GM12878 (cell line): ENCODE results near the gene TMEM52B. TPM values are rescaled to one million over a fixed set of nuclear protein-coding genes. Genes with fewer than 3 reads are reported as not detected.

Experiments used
- ATAC-seq: fragments of 200-7000 bp; cut with Tn5 transposase; 3 replicates; pipeline ENCODE4 v1.9.1; 2020; ENCODE audit warnings: mild to moderate bottlenecking, moderate library complexity
- BruUV-seq: library from RNA; stranded (reverse); fragments of 400-500 nt; replicated peaks from 2 replicates; lab custom pipeline; 2021; lab: Mats Ljungman, UMichigan
- CTCF ChIA-PET: fragments of 300-600 bp; sonication (Branson Sonifier 250); formaldehyde crosslinking; extraction: SDS; loops from one replicate; lab custom pipeline; 2021; ENCODE audit warnings: inconsistent platforms; lab: Yijun Ruan, JAX
- POLR2A ChIA-PET: fragments of 350-600 bp; formaldehyde crosslinking; extraction: SDS; loops from one replicate; lab custom pipeline; 2021; ENCODE audit warnings: inconsistent platforms; lab: Charles Lee
- RAD21 ChIA-PET: fragments of 300-600 bp; sonication (Branson Sonifier 250); formaldehyde crosslinking; loops from one replicate; lab custom pipeline; 2023; ENCODE audit warnings: antibody characterized with exemption; ENCODE audit not compliant: unreplicated experiment; lab: Charles Lee
- SMC1A ChIA-PET: fragments of 300-600 bp; sonication (Branson Sonifier 250); formaldehyde crosslinking; loops from one replicate; lab custom pipeline; 2023; ENCODE audit not compliant: unreplicated experiment, uncharacterized antibody; lab: Charles Lee
- DNase-seq: peaks from one replicate; pipeline ENCODE4 v3.0.0-alpha.2; 2011; ENCODE audit warnings: low read depth, low spot score
- FAIRE-seq: peaks from 3 replicates; lab custom pipeline; 2011; peaks lifted over from hg19 to GRCh38; lab: Jason Lieb, UNC
- H2AFZ ChIP-seq: 2 replicates; pipeline ENCODE4 v1.6.0; 2011; ENCODE audit warnings: low read depth, low read length, control low read depth; ENCODE audit not compliant: control insufficient read depth
- H3K27ac ChIP-seq: 2 replicates; pipeline ENCODE4 v1.5.1; 2011; ENCODE audit warnings: control low read depth; ENCODE audit not compliant: control insufficient read depth, insufficient read depth
- H3K27me3 ChIP-seq, 2 experiments: replicated peaks in 1 of 2; 2 replicates each; pipeline versions ENCODE4 v1.6.0 to v1.6.1; 2011; ENCODE audit warnings: low read length in 1 of 2; ENCODE audit not compliant: control insufficient read depth in 2 of 2, insufficient read depth in 2 of 2
- H3K36me3 ChIP-seq, 2 experiments: 2 replicates each; pipeline ENCODE4 v1.5.1; 2011; ENCODE audit warnings: low read length in 1 of 2; ENCODE audit not compliant: control insufficient read depth in 2 of 2, insufficient read depth in 2 of 2
- H3K4me1 ChIP-seq: 2 replicates; pipeline ENCODE4 v1.6.1; 2011; ENCODE audit warnings: mild to moderate bottlenecking, low read length, moderate library complexity, mixed read lengths; ENCODE audit not compliant: control insufficient read depth, insufficient read depth
- H3K4me2 ChIP-seq: 2 replicates; pipeline ENCODE4 v1.6.0; 2011; ENCODE audit warnings: control low read depth; ENCODE audit not compliant: control insufficient read depth, insufficient read depth
- H3K4me3 ChIP-seq: fragments of 200-600 bp; sonication (generic); 2 replicates; pipeline ENCODE4 v1.5.1; 2016
- H3K79me2 ChIP-seq: 2 replicates; pipeline ENCODE4 v1.6.0; 2011; ENCODE audit warnings: low read length; ENCODE audit not compliant: control insufficient read depth, insufficient read depth
- H3K9ac ChIP-seq: 2 replicates; pipeline ENCODE4 v1.8.0; 2011; ENCODE audit warnings: low read length, control low read depth, mixed read lengths; ENCODE audit not compliant: control insufficient read depth, insufficient read depth
- H3K9me3 ChIP-seq: replicated peaks from 3 replicates; pipeline ENCODE4 v1.5.1; 2011; ENCODE audit warnings: mild to moderate bottlenecking, low read length; ENCODE audit not compliant: control insufficient read depth, insufficient read depth
- H4K20me1 ChIP-seq: 2 replicates; pipeline ENCODE4 v1.6.0; 2011; ENCODE audit not compliant: control insufficient read depth, insufficient read depth
- ASH2L ChIP-seq: fragments of 300-600, 200-600 bp; sonication (generic); IDR thresholded peaks from 2 replicates; pipeline ENCODE4 v1.6.1; 2017; ENCODE audit warnings: low read depth, mild to moderate bottlenecking, borderline replicate concordance
- BCLAF1 ChIP-seq: fragments of 450-650 bp; IDR thresholded peaks from 2 replicates; pipeline ENCODE4 v1.6.1; 2017; ENCODE audit warnings: antibody characterized with exemption, mild to moderate bottlenecking, moderate library complexity
- CBX3 ChIP-seq: fragments of 200-600 bp; sonication (generic); IDR thresholded peaks from 2 replicates; pipeline ENCODE4 v1.6.1; 2016; ENCODE audit warnings: low read depth, borderline replicate concordance
- CEBPZ ChIP-seq: fragments of 150-350 bp; IDR thresholded peaks from 2 replicates; pipeline ENCODE4 v1.6.1; 2016; ENCODE audit warnings: low read depth, low read length
- NBN ChIP-seq: fragments of 450-650 bp; IDR thresholded peaks from 2 replicates; pipeline ENCODE4 v1.6.1; 2016
- NR2C1 ChIP-seq: fragments of 450-650 bp; IDR thresholded peaks from 2 replicates; pipeline ENCODE4 v1.6.1; 2017; ENCODE audit warnings: antibody characterized with exemption, mild to moderate bottlenecking, moderate library complexity
- PRDM15 ChIP-seq: fragments of 450-650 bp; formaldehyde crosslinking; IDR thresholded peaks from 2 replicates; pipeline ENCODE4 v1.4.0; 2020; ENCODE audit warnings: mild to moderate bottlenecking, moderate library complexity
- RCOR1 ChIP-seq: conservative IDR thresholded peaks from 2 replicates; pipeline ENCODE4 v1.6.1; 2012; ENCODE audit warnings: low read depth, low read length, improper control_type of control experiment
- SMAD1 ChIP-seq: fragments of 450-650 bp; IDR thresholded peaks from 2 replicates; pipeline ENCODE4 v1.6.1; 2018; ENCODE audit warnings: mild to moderate bottlenecking, low read depth; ENCODE audit not compliant: partially characterized antibody
- SMARCA5 ChIP-seq: fragments of 450-650 bp; IDR thresholded peaks from 2 replicates; pipeline ENCODE4 v1.6.1; 2017; ENCODE audit warnings: mild to moderate bottlenecking
- STAT3 ChIP-seq: IDR thresholded peaks from 2 replicates; pipeline ENCODE4 v1.6.1; 2011; ENCODE audit warnings: low read depth, low read length, improper control_type of control experiment
- TAF1 ChIP-seq: IDR thresholded peaks from 2 replicates; pipeline ENCODE4 v1.6.1; 2011; ENCODE audit warnings: mild to moderate bottlenecking, low read depth, low read length, borderline replicate concordance
- YY1 ChIP-seq: IDR thresholded peaks from 2 replicates; pipeline ENCODE4 v1.6.1; 2011; ENCODE audit warnings: low read depth, mild to moderate bottlenecking, low read length
- ZNF217 ChIP-seq: fragments of 450-650 bp; IDR thresholded peaks from 2 replicates; pipeline ENCODE4 v1.6.1; 2017; ENCODE audit warnings: antibody characterized with exemption, mild to moderate bottlenecking
- ZNF622 ChIP-seq: fragments of 450-650 bp; IDR thresholded peaks from 2 replicates; pipeline ENCODE4 v1.6.1; 2017; ENCODE audit warnings: mild to moderate bottlenecking, inconsistent platforms
- WGBS: methylation state at CpG from one replicate; pipeline ENCODE4 v1.1.6; 2016; ENCODE audit warnings: low lambda C conversion rate; ENCODE audit not compliant: insufficient replicate concordance, insufficient coverage; ENCODE audit errors: missing lambda C conversion rate; 5-methylcytosine and 5-hydroxymethylcytosine counted together
- in situ Hi-C: fragments of 300-500 bp; cut with MboI; formaldehyde crosslinking; loops from 9 replicates; pipeline ENCODE4 v1.14.3; 2018; ENCODE audit warnings: mixed read lengths
- intact Hi-C: fragments of 100-400 bp; cut with micrococcal nuclease; formaldehyde crosslinking; loops from one replicate; pipeline ENCODE4 v1.14.2; 2022; ENCODE audit not compliant: unreplicated experiment
- polyA plus RNA-seq, 11 experiments: library from polyadenylated mRNA; depleted of rRNA in 4 of 11; unstranded in 6 of 11; stranded (reverse) in 5 of 11; fragments of >200 nt; fragmentation: Nextera tagmentation in 4 of 11; fragmentation: Illumina TruSeq in 1 of 11; extraction: Ambion mirVana in 4 of 11; extraction: Trizol in 1 of 11; gene quantifications; 1 replicate in 1 of 11; 2 replicates in 10 of 11; pipeline versions ENCODE4 v1.2.1 to v1.2.3, GENCODE V29; 2011 to 2016; ENCODE audit warnings: inconsistent platforms in 2 of 11, missing spikeins in 2 of 11, low read depth in 1 of 11
- total RNA-seq, 4 experiments: library from RNA; depleted of rRNA in 3 of 4; stranded (reverse); fragments of >200 nt in 3 of 4; fragmentation: Illumina TruSeq in 1 of 4; extraction: Trizol in 1 of 4; gene quantifications; 2 replicates each; pipeline versions ENCODE4 v1.2.1 to v1.2.3, GENCODE V29; 2013 to 2021

The TMEM52B gene
- total and polyA plus RNA-seq, 10 of the 15 experiments (the other 5 are each of a cell fraction or from before 2014, with no cell fraction given): not detected

- TF ChIP-seq TAF1 (no peak), CBX3 (no peak), STAT3 (no peak)
Measured at GRCh38 chr12:10226086-10226485, 47.3 kb downstream of the TMEM52B start (continued).

GRCh38 chr12:10226731-10227130 lies 47.9 kb downstream of the TMEM52B start:
- Histone ChIP-seq H3K79me2 (no peaks in the 10 kb centered on the region), H3K4me2 (no peak overlapping the region), H4K20me1 (no peaks in the 10 kb centered on the region), H3K9me3 (no peaks in the 10 kb centered on the region), H3K4me3 (no peak overlapping the region), H3K4me1 (0 out of 2 replicates have a peak, but pooled peaks cover 2% of the 10 kb centered on the region), H2AFZ (no peak overlapping the region), H3K27me3 (no peaks in the 10 kb centered on the region), H3K9ac (no peak overlapping the region), H3K27ac (no peak overlapping the region), H3K36me3 (no peaks in the 10 kb centered on the region)
- intact Hi-C loops (no loop called here), in situ Hi-C loops (no loop called here)
- DNase-seq (no peak), ATAC-seq (no peak), FAIRE-seq (no peak)
- ChIA-PET POLR2A (interaction anchor here (0.7 kb wide), 1 partner anchor 1028 kb away, joined by 3 read pairs; no protein-coding TSS in a partner anchor), CTCF (no interaction called here), RAD21 (no interaction called here), SMC1A (interaction anchor here (1.0 kb wide), 1 partner anchor 14 kb away, joined by 4 read pairs; no protein-coding TSS in a partner anchor)
- WGBS: 37% methylated on average over 1 of the region's 1 CpG
- BruUV-seq: no TSS peak
- TF ChIP-seq BCLAF1: no peak
- no peak for TF ChIP-seq ZNF622
- TF ChIP-seq SMAD1: no peak
- TF ChIP-seq SMARCA5: no peak
- no peak for TF ChIP-seq PRDM15 (CRISPR knock-in tag)
- TF ChIP-seq NR2C1: no peak
- TF ChIP-seq CEBPZ: no peak
- TF ChIP-seq NBN: no peak
- no peak for TF ChIP-seq YY1
- TF ChIP-seq ASH2L: no peak
- TF ChIP-seq ZNF217: no peak
- TF ChIP-seq RCOR1: no peak
